HepG2 (cell line): Measurements from ENCODE around the gene STYXL1. TPM values are rescaled to one million over a fixed set of nuclear protein-coding genes. Genes with fewer than 3 reads are reported as not detected.

Source experiments
- CEBPB ChIP-seq: IDR thresholded peaks from 2 replicates; pipeline ENCODE4 v1.6.1; 2011; ENCODE audit warnings: low read depth, low read length, improper control_type of control experiment, borderline replicate concordance
- EED ChIP-seq: sonication (generic); formaldehyde crosslinking; IDR thresholded peaks from 2 replicates; pipeline ENCODE4 v1.5.0; 2020; ENCODE audit warnings: mild to moderate bottlenecking, missing genetic modification reagents
- FOXM1 ChIP-seq: sonication (generic); formaldehyde crosslinking; IDR thresholded peaks from 2 replicates; pipeline ENCODE4 v1.5.0; 2020; ENCODE audit warnings: missing genetic modification reagents
- HOXA9 ChIP-seq: sonication (generic); formaldehyde crosslinking; IDR thresholded peaks from 2 replicates; pipeline ENCODE4 v1.8.1; 2022; ENCODE audit warnings: missing genetic modification reagents, mild to moderate bottlenecking, moderate library complexity, borderline replicate concordance
- KDM6A ChIP-seq: IDR thresholded peaks from 2 replicates; pipeline ENCODE4 v1.6.1; 2016; ENCODE audit warnings: low read depth
- NFE2 ChIP-seq: sonication (generic); formaldehyde crosslinking; IDR thresholded peaks from 2 replicates; pipeline ENCODE4 v1.4.0; 2020; ENCODE audit warnings: missing genetic modification reagents
- RELA ChIP-seq: sonication (generic); formaldehyde crosslinking; IDR thresholded peaks from 2 replicates; pipeline ENCODE4 v1.4.0; 2020; ENCODE audit warnings: missing genetic modification reagents
- ZBTB40 ChIP-seq, 2 experiments: fragments of 450-650 bp in 1 of 2; sonication (generic) in 1 of 2; formaldehyde crosslinking in 1 of 2; IDR thresholded peaks; 2 replicates each; pipeline versions ENCODE4 v1.6.1 to v1.8.0; 2016 to 2022; ENCODE audit warnings: antibody characterized with exemption in 1 of 2, mild to moderate bottlenecking in 1 of 2, missing genetic modification reagents in 1 of 2
- ZFP37 ChIP-seq: sonication (generic); formaldehyde crosslinking; IDR thresholded peaks from 2 replicates; pipeline ENCODE4 v1.4.0; 2020; ENCODE audit warnings: missing genetic modification reagents, borderline replicate concordance
- ZNF367 ChIP-seq: sonication (generic); formaldehyde crosslinking; IDR thresholded peaks from 2 replicates; pipeline ENCODE4 v1.4.0; 2020; ENCODE audit warnings: missing genetic modification reagents, borderline replicate concordance
- polyA plus RNA-seq, 8 experiments: library from polyadenylated mRNA; depleted of rRNA in 3 of 8; stranded (reverse) in 7 of 8; unstranded in 1 of 8; fragments of >200 nt; fragmentation: Illumina TruSeq in 4 of 8; extraction: Trizol in 4 of 8; gene quantifications; 2 replicates each; pipeline versions ENCODE4 v1.2.1 to v1.2.3, GENCODE V29; 2011 to 2016; ENCODE audit warnings: low read depth in 4 of 8, missing spikeins in 1 of 8, mixed read lengths in 1 of 8; ENCODE audit not compliant: insufficient read depth in 1 of 8
- total RNA-seq, 5 experiments: library from RNA; depleted of rRNA; stranded (reverse); fragments of >200 nt; fragmentation: Illumina TruSeq; extraction: Trizol; gene quantifications; 2 replicates each; pipeline ENCODE4 v1.2.3, GENCODE V29; 2016; ENCODE audit warnings: low read depth in 1 of 5
- TF ChIP-seq, protein P1 (sequence below): IDR thresholded peaks from 2 replicates; pipeline ENCODE4 v1.6.1; 2016
- TF ChIP-seq, protein P2 (sequence below): sonication (generic); formaldehyde crosslinking; IDR thresholded peaks from 2 replicates; pipeline ENCODE4 v1.5.1; 2020; ENCODE audit warnings: mild to moderate bottlenecking, missing genetic modification reagents, borderline replicate concordance

Gene STYXL1
- total and polyA plus RNA-seq, 2 of the 13 experiments (the other 11 are each of a cell fraction or from before 2014, with no cell fraction given) = 23.9 to 38.3 TPM

DNA sequence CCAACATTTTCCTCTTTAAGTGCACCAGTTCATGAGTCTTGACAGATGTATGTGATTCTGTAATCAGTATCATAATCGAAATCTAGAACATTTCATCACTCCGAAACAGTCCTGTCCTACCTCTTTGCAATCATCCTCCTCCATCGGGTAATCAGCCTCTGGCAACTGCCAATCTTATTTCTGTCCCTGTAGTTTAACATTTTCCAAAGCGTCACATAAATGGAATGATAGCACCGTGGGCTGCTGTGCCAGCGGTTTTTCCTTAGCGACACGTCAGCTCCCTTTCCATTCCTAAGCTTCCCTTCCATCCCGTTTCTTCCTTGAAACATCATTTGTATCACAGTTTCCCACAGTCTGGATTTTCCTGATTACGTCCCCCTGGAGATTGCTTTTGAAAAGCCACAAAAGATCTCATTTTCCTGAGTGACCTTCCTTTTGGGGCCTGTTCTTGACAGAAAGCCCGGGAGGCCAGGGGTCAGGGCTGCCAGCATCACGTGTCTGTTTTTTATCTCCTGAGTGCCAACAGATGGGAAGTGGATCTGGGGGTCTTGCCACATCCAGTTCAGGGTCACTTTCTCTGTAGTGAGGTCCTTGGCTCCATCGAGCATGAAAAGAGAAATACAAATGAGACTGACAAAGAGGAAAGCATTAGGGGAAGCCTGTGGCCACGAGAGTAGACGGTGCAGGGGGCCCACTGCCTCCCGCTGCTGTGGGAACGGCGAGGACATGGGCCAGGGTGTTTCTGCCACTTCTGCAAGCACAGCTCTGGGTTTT, 85.0 kb downstream of the STYXL1 start (continued):
- TF ChIP-seq ZBTB40 (IDR thresholded peaks at IDR 0.05) (no peak), ZBTB40 (CRISPR knock-in tag; IDR thresholded peaks at IDR 0.05) (no peak), HOXA9 (CRISPR knock-in tag) (no peak), ZNF367 (no peak), RELA (CRISPR knock-in tag) (no peak), ZFP37 (CRISPR knock-in tag) (no peak), FOXM1 (CRISPR knock-in tag) (no peak), CEBPB (peak; percentile 53; the same call in 1 of the 2 replicates), KDM6A (peak; percentile 55; the same call in 1 of the 2 replicates), EED (CRISPR knock-in tag) (no peak), NFE2 (CRISPR knock-in tag) (no peak)
- TF ChIP-seq, protein P1, sequence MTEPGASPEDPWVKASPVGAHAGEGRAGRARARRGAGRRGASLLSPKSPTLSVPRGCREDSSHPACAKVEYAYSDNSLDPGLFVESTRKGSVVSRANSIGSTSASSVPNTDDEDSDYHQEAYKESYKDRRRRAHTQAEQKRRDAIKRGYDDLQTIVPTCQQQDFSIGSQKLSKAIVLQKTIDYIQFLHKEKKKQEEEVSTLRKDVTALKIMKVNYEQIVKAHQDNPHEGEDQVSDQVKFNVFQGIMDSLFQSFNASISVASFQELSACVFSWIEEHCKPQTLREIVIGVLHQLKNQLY (CRISPR knock-in tag) = peak; percentile 77; the same call in 1 of the 2 replicates
- TF ChIP-seq, protein P2, sequence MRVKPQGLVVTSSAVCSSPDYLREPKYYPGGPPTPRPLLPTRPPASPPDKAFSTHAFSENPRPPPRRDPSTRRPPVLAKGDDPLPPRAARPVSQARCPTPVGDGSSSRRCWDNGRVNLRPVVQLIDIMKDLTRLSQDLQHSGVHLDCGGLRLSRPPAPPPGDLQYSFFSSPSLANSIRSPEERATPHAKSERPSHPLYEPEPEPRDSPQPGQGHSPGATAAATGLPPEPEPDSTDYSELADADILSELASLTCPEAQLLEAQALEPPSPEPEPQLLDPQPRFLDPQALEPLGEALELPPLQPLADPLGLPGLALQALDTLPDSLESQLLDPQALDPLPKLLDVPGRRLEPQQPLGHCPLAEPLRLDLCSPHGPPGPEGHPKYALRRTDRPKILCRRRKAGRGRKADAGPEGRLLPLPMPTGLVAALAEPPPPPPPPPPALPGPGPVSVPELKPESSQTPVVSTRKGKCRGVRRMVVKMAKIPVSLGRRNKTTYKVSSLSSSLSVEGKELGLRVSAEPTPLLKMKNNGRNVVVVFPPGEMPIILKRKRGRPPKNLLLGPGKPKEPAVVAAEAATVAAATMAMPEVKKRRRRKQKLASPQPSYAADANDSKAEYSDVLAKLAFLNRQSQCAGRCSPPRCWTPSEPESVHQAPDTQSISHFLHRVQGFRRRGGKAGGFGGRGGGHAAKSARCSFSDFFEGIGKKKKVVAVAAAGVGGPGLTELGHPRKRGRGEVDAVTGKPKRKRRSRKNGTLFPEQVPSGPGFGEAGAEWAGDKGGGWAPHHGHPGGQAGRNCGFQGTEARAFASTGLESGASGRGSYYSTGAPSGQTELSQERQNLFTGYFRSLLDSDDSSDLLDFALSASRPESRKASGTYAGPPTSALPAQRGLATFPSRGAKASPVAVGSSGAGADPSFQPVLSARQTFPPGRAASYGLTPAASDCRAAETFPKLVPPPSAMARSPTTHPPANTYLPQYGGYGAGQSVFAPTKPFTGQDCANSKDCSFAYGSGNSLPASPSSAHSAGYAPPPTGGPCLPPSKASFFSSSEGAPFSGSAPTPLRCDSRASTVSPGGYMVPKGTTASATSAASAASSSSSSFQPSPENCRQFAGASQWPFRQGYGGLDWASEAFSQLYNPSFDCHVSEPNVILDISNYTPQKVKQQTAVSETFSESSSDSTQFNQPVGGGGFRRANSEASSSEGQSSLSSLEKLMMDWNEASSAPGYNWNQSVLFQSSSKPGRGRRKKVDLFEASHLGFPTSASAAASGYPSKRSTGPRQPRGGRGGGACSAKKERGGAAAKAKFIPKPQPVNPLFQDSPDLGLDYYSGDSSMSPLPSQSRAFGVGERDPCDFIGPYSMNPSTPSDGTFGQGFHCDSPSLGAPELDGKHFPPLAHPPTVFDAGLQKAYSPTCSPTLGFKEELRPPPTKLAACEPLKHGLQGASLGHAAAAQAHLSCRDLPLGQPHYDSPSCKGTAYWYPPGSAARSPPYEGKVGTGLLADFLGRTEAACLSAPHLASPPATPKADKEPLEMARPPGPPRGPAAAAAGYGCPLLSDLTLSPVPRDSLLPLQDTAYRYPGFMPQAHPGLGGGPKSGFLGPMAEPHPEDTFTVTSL = peak; percentile 68; the same call in 1 of the 2 replicates
